GM15510 (cell line): ENCODE measurements around the gene STARD7.
A peak's percentile ranks its signal among the peaks of the same experiment; 100 is the strongest.

Source experiments
- POLR2A ChIP-seq: IDR thresholded peaks from 3 replicates; pipeline ENCODE4 v1.6.1; 2011; ENCODE audit warnings: borderline replicate concordance; ENCODE audit not compliant: insufficient read length; ENCODE audit errors: extremely low read depth

Gene STARD7

GRCh38 chr2:96151595-96152303 lies 56.9 kb downstream of the STARD7 start:
- no peak for TF ChIP-seq POLR2A

DNA sequence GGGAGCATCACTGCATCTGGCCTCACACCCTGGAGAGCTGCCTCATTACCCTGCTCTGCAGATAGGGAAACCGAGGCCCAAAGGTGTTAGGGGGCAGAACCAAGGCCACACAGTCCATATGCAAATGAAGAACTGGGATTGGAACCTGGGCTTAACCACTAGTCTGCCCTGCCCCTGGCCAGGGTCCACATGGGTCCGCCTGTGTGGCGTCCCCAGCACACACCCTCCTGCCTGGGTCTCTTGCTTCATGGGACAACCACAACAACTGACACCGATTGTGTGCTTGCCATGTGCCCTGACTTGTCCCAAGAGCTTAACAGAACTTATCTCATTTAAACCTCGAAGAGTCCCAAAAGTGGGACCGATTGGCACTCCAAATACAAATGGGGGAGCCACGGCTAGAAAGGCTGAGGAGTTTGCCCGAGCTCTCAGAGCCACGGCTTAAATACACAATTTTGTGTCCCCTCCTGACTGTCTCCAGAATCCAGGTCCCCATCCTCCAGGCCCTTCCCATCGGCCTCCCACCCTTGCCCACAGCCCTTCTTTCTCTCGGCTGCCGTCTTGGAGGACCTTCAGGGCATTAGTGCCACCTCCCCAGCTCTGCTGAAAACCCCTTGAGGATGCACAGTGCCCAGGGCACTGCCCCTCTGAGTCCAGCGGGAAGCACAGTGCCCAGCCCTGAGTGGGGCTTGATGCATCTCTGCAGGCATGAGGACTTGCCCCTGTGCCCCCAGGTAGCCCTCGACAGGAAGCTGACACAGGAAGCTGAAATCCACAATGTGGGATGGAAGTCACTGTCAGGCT lies 57.6 kb downstream of the STARD7 start:
- no peak for TF ChIP-seq POLR2A

GRCh38 chr2:96150007-96150640 lies 58.5 kb downstream of the STARD7 start:
- TF ChIP-seq POLR2A: no peak

- TF ChIP-seq POLR2A: peak; percentile 47
These were observed 60.0 kb downstream of the STARD7 start for GRCh38 chr2:96148410-96149217.

DNA sequence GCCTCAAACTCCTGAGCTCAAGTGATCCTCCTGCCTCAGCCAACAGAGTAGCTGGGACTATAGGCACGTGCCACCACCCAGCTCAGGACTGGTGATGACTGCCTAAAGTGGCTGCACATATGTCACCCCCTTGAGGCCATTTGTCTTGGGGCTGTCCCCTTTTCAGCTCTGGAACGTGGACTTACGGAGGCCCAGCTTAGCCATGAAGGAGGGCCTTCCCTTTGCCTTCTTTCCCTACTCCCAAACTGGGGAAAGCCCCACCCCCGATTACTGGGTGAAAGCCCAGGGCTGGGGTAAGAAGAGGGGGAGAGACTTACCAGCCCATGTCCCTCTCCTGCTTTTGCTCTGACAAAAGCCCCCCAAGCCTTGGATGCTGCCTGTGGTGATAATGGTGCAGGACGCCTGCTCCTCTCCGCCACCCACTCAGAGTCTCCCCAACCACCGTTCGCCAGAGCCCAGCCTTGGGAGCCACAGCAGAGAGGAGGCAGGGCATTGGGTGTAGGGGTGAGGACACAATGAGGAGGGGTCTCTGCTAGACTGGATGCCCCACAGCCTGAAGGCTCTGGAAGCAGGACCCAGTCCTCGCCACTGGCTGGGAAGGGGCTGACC lies 60.9 kb downstream of the STARD7 start:
- no peak for TF ChIP-seq POLR2A

- no peak for TF ChIP-seq POLR2A
These were observed 61.6 kb downstream of the STARD7 start for GRCh38 chr2:96146881-96147592.

DNA sequence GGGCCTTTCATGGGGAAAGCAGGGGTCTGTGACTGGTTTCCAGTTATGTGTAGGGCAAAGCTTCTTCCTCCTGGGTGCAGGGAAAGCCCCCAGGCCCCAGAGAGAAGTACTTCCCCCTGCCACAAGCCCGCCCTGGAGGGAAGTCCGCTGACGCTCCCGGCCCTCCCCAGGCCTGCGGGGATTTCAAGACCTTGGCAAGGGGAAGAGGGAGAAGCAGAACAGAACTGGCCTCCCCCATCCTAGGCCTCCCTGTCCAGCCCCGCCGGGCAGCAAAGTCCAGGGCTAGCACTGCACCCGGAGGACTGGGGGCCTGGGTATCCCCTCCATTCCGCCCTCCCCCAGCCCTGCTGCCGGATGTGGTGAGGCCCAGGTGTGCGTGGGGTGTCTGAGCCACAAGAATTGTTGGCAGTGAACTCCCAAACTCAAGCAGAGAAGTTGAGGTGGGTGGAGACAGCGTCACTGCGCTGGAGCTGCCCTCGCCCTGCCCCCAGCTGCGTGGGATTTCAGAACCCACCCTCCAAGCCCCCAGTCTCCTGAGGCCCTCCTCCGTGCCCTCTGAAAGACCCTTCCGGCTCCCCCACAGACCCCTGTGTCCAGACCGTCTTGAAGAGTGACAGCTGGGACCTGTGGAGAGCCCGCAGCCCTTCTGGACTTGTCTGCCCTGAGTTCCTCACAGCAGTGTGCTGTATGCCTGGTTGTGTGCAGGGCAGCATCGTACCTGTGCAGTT lies 62.3 kb downstream of the STARD7 start:
- peak; percentile 66 for TF ChIP-seq POLR2A

- no peak for TF ChIP-seq POLR2A
These were observed 62.8 kb downstream of the STARD7 start for GRCh38 chr2:96145848-96146152.

- peak; percentile 100 for TF ChIP-seq POLR2A
These were observed 63.4 kb downstream of the STARD7 start, which contains the start of gene DUSP2 for GRCh38 chr2:96145036-96145847. Gene DUSP2 (minus strand): TSS chr2:96145440. CDS start chr2:96145354, 86 bp downstream.

- TF ChIP-seq POLR2A: no peak
These were observed 64.1 kb downstream of the STARD7 start for GRCh38 chr2:96144481-96145035.

GRCh38 chr2:96143848-96144480 lies 64.7 kb downstream of the STARD7 start:
- TF ChIP-seq POLR2A: peak; percentile 61
